ENCODE data around the gene CLEC2L.

GRCh38 chr7:139543801-139544603 is 20.5 kb downstream of the CLEC2L start:
- TF ChIP-seq CTCF (conservative IDR thresholded peaks at IDR 0.05; ENCODE audit: low read depth, low read length) (no peak), RFX5 (IDR thresholded peaks at IDR 0.05; ENCODE audit: low read depth, low read length) (no peak), SMC3 (IDR thresholded peaks at IDR 0.05; ENCODE audit: low read depth, low read length) (no peak), BHLHE40 (IDR thresholded peaks at IDR 0.05; ENCODE audit: low read depth, low read length) (no peak), CEBPB (IDR thresholded peaks at IDR 0.05; ENCODE audit: low read depth, low read length) (no peak), RAD21 (IDR thresholded peaks at IDR 0.05; ENCODE audit: low read length) (no peak), POLR2A (IDR thresholded peaks at IDR 0.05; ENCODE audit: low read depth, low read length) (no peak), FOS (IDR thresholded peaks at IDR 0.05; ENCODE audit: low read depth, low read length) (no peak), ELK1 (IDR thresholded peaks at IDR 0.05; ENCODE audit: borderline replicate concordance, low read depth, low read length) (no peak), MXI1 (IDR thresholded peaks at IDR 0.05; ENCODE audit: borderline replicate concordance, low read depth, low read length) (no peak)

Data from IMR-90 (cell line).